Trophoblast cell (in vitro differentiated cells and primary cell): ENCODE data around the gene ANKS4B.

Experiments
- DNase-seq, 2 donors: peaks; one replicate each; pipeline ENCODE4 v3.0.0-alpha.2; 2016
- H2AFZ ChIP-seq: 2 replicates; pipeline ENCODE4 v1.6.1; 2013; ENCODE audit warnings: low read length, moderate library complexity, mild to moderate bottlenecking; ENCODE audit not compliant: insufficient read depth, poor library complexity
- H2AK5ac ChIP-seq: 2 replicates; pipeline ENCODE4 v1.6.1; 2013; ENCODE audit warnings: mild to moderate bottlenecking, low read length
- H2BK120ac ChIP-seq: 2 replicates; pipeline ENCODE4 v1.6.1; 2013; ENCODE audit warnings: low read length, mild to moderate bottlenecking, moderate library complexity; ENCODE audit not compliant: insufficient read depth, poor library complexity
- H2BK12ac ChIP-seq: 2 replicates; pipeline ENCODE4 v1.6.1; 2013; ENCODE audit warnings: mild to moderate bottlenecking, low read length, moderate library complexity
- H2BK5ac ChIP-seq: 2 replicates; pipeline ENCODE4 v1.6.1; 2013; ENCODE audit warnings: low read length, low read depth, moderate library complexity, mild to moderate bottlenecking; ENCODE audit not compliant: poor library complexity
- H3K14ac ChIP-seq: 2 replicates; pipeline ENCODE4 v1.6.1; 2013; ENCODE audit warnings: mild to moderate bottlenecking, low read length
- H3K18ac ChIP-seq: 2 replicates; pipeline ENCODE4 v1.6.1; 2013; ENCODE audit warnings: mild to moderate bottlenecking, low read length
- H3K23ac ChIP-seq: 2 replicates; pipeline ENCODE4 v1.6.1; 2013; ENCODE audit warnings: low read length
- H3K27ac ChIP-seq: 2 replicates; pipeline ENCODE4 v1.5.1; 2013; ENCODE audit warnings: low read depth, mild to moderate bottlenecking, inconsistent platforms, low read length, moderate library complexity
- H3K27me3 ChIP-seq: 2 replicates; pipeline ENCODE4 v1.6.1; 2013; ENCODE audit warnings: inconsistent platforms, mild to moderate bottlenecking, low read length, moderate library complexity; ENCODE audit not compliant: insufficient read depth
- H3K36me3 ChIP-seq, 2 experiments: 1 replicate in 1 of 2; 2 replicates in 1 of 2; pipeline ENCODE4 v1.6.1; 2013; ENCODE audit warnings: low read length in 2 of 2, mild to moderate bottlenecking in 2 of 2, moderate library complexity in 1 of 2; ENCODE audit not compliant: insufficient read depth in 2 of 2, control insufficient read depth in 1 of 2
- H3K4ac ChIP-seq: 2 replicates; pipeline ENCODE4 v1.6.1; 2013; ENCODE audit warnings: low read depth, mild to moderate bottlenecking, low read length, moderate library complexity
- H3K4me1 ChIP-seq, 2 experiments: 1 replicate in 1 of 2; 2 replicates in 1 of 2; pipeline ENCODE4 v1.6.1; 2013; ENCODE audit warnings: low read length in 2 of 2, mild to moderate bottlenecking in 2 of 2, moderate library complexity in 1 of 2; ENCODE audit not compliant: insufficient read depth in 2 of 2, control insufficient read depth in 1 of 2
- H3K4me2 ChIP-seq: 2 replicates; pipeline ENCODE4 v1.6.1; 2013; ENCODE audit warnings: inconsistent platforms, mild to moderate bottlenecking, low read length, moderate library complexity
- H3K4me3 ChIP-seq: 2 replicates; pipeline ENCODE4 v1.5.1; 2013; ENCODE audit warnings: mild to moderate bottlenecking, low read depth, low read length, inconsistent platforms
- H3K79me1 ChIP-seq: one replicate; pipeline ENCODE4 v1.6.1; 2013; ENCODE audit warnings: low read length
- H3K79me2 ChIP-seq: 2 replicates; pipeline ENCODE4 v1.6.1; 2013; ENCODE audit warnings: low read length, mild to moderate bottlenecking; ENCODE audit not compliant: control insufficient read depth, insufficient read depth, poor library complexity
- H3K9ac ChIP-seq: 2 replicates; pipeline ENCODE4 v1.6.1; 2013; ENCODE audit warnings: mild to moderate bottlenecking, low read length
- H3K9me3 ChIP-seq: 2 replicates; pipeline ENCODE4 v1.6.1; 2013; ENCODE audit warnings: low read depth, mild to moderate bottlenecking, control low read depth, inconsistent platforms, low read length; ENCODE audit not compliant: insufficient read depth
- H4K12ac ChIP-seq: 2 replicates; pipeline ENCODE4 v1.6.1; 2013; ENCODE audit warnings: low read depth, mild to moderate bottlenecking, low read length, moderate library complexity
- H4K8ac ChIP-seq: 2 replicates; pipeline ENCODE4 v1.6.1; 2013; ENCODE audit warnings: low read depth, mild to moderate bottlenecking, low read length, moderate library complexity
- H4K91ac ChIP-seq: one replicate; pipeline ENCODE4 v1.6.1; 2013; ENCODE audit warnings: low read depth, mild to moderate bottlenecking, low read length, moderate library complexity
- WGBS: extraction: QIAGEN DNeasy Blood & Tissue Kit; methylation state at CpG from one replicate; pipeline ENCODE4 v1.1.7; 2013; ENCODE audit warnings: missing lambda C conversion rate; ENCODE audit not compliant: insufficient read length, insufficient coverage; ENCODE audit errors: extremely low coverage; 5-methylcytosine and 5-hydroxymethylcytosine counted together

Gene ANKS4B

GRCh38 chr16:21223787-21224186, 9.7 kb upstream of the ANKS4B start:
- H2BK5ac ChIP-seq, result no peak overlapping the region
- H3K27me3 ChIP-seq, result no peaks in the 10 kb centered on the region
- no peak overlapping the region for H3K14ac ChIP-seq
- H3K4ac ChIP-seq, result no peak overlapping the region
- H2AK5ac ChIP-seq, result no peak overlapping the region
- no peak overlapping the region for H2BK120ac ChIP-seq
- H3K27ac ChIP-seq, result no peak overlapping the region
- no peak overlapping the region for H3K4me3 ChIP-seq
- no peak overlapping the region for H3K23ac ChIP-seq
- H4K91ac ChIP-seq, result no peak overlapping the region
- no peaks in the 10 kb centered on the region for H3K9me3 ChIP-seq
- H3K4me2 ChIP-seq, result no peak overlapping the region
- no peaks in the 10 kb centered on the region for H3K79me1 ChIP-seq
- H3K79me2 ChIP-seq, result no peaks in the 10 kb centered on the region
- peaks cover 0 to 3% of the 10 kb centered on the region in 2 experiments for H3K4me1 ChIP-seq
- no peak overlapping the region for H4K8ac ChIP-seq
- H3K9ac ChIP-seq, result no peak overlapping the region
- no CpG with 5 or more reads among the region's 9 CpGs for WGBS
- H3K36me3 ChIP-seq, result no peaks in the 10 kb centered on the region
- H4K12ac ChIP-seq, result no peak overlapping the region
- H3K18ac ChIP-seq, result no peak overlapping the region
- no peak for DNase-seq
- H2AFZ ChIP-seq, result no peak overlapping the region
- H2BK12ac ChIP-seq, result no peak overlapping the region

DNA sequence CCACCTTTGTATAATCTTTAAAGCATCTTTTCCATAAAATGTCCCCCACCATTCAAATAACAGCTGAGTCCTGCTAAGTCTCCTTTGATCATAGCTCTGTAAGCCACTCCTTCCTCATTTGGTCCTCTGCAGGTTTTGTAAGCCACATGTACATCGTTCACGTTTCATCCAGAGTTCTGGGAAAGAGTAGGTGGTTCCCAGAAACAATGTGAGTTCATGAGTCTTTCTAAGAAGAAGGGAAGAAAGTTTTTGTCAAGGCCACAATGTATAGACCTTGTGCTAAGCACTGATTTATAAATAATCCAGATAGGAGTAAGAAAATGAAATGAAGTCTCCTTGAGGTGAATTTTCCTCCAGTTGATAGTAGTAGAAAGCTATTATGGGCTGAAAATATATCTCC, 8.7 kb upstream of the ANKS4B start:
- Histone ChIP-seq H3K27me3 (no peaks in the 10 kb centered on the region), H2AK5ac (no peak overlapping the region), H3K79me1 (no peaks in the 10 kb centered on the region), H3K23ac (no peak overlapping the region), H3K4me3 (no peak overlapping the region), H3K4me1 (peaks cover 0 to 3% of the 10 kb centered on the region in 2 experiments), H2AFZ (no peak overlapping the region), H3K4ac (no peak overlapping the region), H4K12ac (no peak overlapping the region), H3K14ac (no peak overlapping the region), H3K18ac (no peak overlapping the region), H3K4me2 (no peak overlapping the region), H3K79me2 (no peaks in the 10 kb centered on the region), H3K9ac (no peak overlapping the region), H2BK12ac (no peak overlapping the region), H2BK120ac (no peak overlapping the region), H3K36me3 (no peaks in the 10 kb centered on the region), H4K91ac (no peak overlapping the region), H4K8ac (no peak overlapping the region), H2BK5ac (no peak overlapping the region), H3K9me3 (no peaks in the 10 kb centered on the region), H3K27ac (no peak overlapping the region)
- no peak for DNase-seq
- no CpG with 5 or more reads among the region's 2 CpGs for WGBS

DNA sequence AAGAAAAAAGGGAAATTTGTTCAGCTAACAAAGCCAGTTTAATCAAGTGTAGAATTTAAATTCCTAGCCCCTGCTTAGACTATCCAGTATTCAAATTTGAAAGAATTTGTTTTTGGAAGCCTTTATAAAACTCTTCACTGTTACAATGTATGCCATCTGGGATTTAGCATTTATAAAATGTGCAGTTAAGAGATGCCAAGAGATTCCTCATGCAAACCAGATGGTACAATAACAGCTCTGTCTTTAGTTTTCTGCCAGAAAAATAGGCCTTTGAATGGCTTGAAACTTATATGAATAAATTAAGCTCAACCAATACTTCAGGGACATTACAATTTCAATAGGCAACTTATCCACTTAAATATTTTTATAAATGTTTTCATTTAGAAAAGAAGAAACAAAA, 6.8 kb upstream of the ANKS4B start:
- H3K27ac ChIP-seq, result no peak overlapping the region
- H4K91ac ChIP-seq, result no peak overlapping the region
- H3K4me1 ChIP-seq, result peaks cover 0 to 3% of the 10 kb centered on the region in 2 experiments

GRCh38 chr16:21227866-21228265, 5.6 kb upstream of the ANKS4B start:
- H3K14ac ChIP-seq, result no peak overlapping the region
- H3K27ac ChIP-seq, result no peak overlapping the region
- no peaks in the 10 kb centered on the region for H3K36me3 ChIP-seq
- no peak overlapping the region for H2BK5ac ChIP-seq
- H3K4ac ChIP-seq, result no peak overlapping the region
- H4K8ac ChIP-seq, result no peak overlapping the region
- H2BK12ac ChIP-seq, result no peak overlapping the region
- no peak overlapping the region for H3K9ac ChIP-seq
- H3K4me1 ChIP-seq, result no peaks in the 10 kb centered on the region
- H3K4me3 ChIP-seq, result no peak overlapping the region
- no peaks in the 10 kb centered on the region for H3K79me1 ChIP-seq
- H3K18ac ChIP-seq, result no peak overlapping the region
- H3K23ac ChIP-seq, result no peak overlapping the region
- no peak overlapping the region for H2AFZ ChIP-seq
- no peak overlapping the region for H3K4me2 ChIP-seq
- H4K91ac ChIP-seq, result no peak overlapping the region
- no peaks in the 10 kb centered on the region for H3K27me3 ChIP-seq
- H2AK5ac ChIP-seq, result no peak overlapping the region
- H3K79me2 ChIP-seq, result no peaks in the 10 kb centered on the region
- no peak overlapping the region for H4K12ac ChIP-seq
- DNase-seq, result no peak
- no peak overlapping the region for H2BK120ac ChIP-seq
- no peaks in the 10 kb centered on the region for H3K9me3 ChIP-seq

More for the DNA sequence above, 6.8 kb upstream of the ANKS4B start:
- no peak overlapping the region for H2BK12ac ChIP-seq
- H3K9ac ChIP-seq, result no peak overlapping the region
- no peaks in the 10 kb centered on the region for H3K79me1 ChIP-seq
- no peak overlapping the region for H4K12ac ChIP-seq
- H3K18ac ChIP-seq, result no peak overlapping the region
- H3K23ac ChIP-seq, result no peak overlapping the region
- H3K27me3 ChIP-seq, result no peaks in the 10 kb centered on the region
- H3K36me3 ChIP-seq, result no peaks in the 10 kb centered on the region
- no peak overlapping the region for H2BK5ac ChIP-seq
- H3K4me2 ChIP-seq, result no peak overlapping the region
- H4K8ac ChIP-seq, result no peak overlapping the region
- H2AK5ac ChIP-seq, result no peak overlapping the region
- no peak overlapping the region for H3K14ac ChIP-seq
- no peak overlapping the region for H3K4ac ChIP-seq
- H3K9me3 ChIP-seq, result no peaks in the 10 kb centered on the region
- no peak overlapping the region for H2BK120ac ChIP-seq
- H3K79me2 ChIP-seq, result no peaks in the 10 kb centered on the region
- DNase-seq, result no peak
- no peak overlapping the region for H2AFZ ChIP-seq
- no peak overlapping the region for H3K4me3 ChIP-seq
